ENCODE data around the gene TMEM74B.
"Not testable (repeated sequence)": the region's sequence is repeated elsewhere in the genome, so short reads cannot be mapped to it uniquely, and the experiment has no call there.

- not testable (repeated sequence) for TF ChIP-seq CEBPB (IDR thresholded peaks at IDR 0.05; ENCODE audit: borderline replicate concordance in 1 of 2, low read depth in 2 of 2, low read length in 2 of 2); POLR2A (IDR thresholded peaks at IDR 0.05; ENCODE audit: low read depth, low read length); EP300 (IDR thresholded peaks at IDR 0.05; ENCODE audit: borderline replicate concordance in 1 of 2, control insufficient read depth in 1 of 2, low read depth in 2 of 2, low read length in 2 of 2); KDM1A (IDR thresholded peaks at IDR 0.05; ENCODE audit: borderline replicate concordance); REST (IDR thresholded peaks at IDR 0.05; ENCODE audit: low read depth, low read length)
Measured at GRCh38 chr20:1149812-1150211, 35.0 kb downstream of the TMEM74B start.

All from GM12878 (cell line).